Measurements from ENCODE around the gene MESD. TPM values are rescaled to one million over a fixed set of nuclear protein-coding genes. Genes with fewer than 3 reads are reported as not detected.

The MESD gene
- total RNA-seq, 1 donor, result 24.2 TPM

DNA sequence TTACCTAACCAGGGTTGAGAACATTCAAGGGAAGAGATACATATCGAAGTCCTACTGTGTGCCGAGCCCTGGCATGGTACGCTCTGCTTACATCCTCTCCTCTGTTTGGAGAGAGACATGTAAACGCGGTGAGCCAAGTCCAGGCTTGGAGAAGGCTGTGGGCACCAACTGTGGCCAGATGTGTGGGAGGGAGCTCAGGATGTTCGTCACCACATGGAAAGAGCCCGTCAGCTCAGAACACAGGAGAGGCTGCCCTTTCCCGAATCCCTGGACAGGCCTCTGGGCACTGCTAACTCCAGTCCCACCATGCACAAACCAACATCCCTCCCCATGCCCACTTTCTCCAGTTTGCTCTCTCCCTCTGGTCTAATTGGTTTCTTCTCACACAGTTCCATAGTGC, 43.0 kb downstream of the MESD start:
- TF ChIP-seq, protein P1, sequence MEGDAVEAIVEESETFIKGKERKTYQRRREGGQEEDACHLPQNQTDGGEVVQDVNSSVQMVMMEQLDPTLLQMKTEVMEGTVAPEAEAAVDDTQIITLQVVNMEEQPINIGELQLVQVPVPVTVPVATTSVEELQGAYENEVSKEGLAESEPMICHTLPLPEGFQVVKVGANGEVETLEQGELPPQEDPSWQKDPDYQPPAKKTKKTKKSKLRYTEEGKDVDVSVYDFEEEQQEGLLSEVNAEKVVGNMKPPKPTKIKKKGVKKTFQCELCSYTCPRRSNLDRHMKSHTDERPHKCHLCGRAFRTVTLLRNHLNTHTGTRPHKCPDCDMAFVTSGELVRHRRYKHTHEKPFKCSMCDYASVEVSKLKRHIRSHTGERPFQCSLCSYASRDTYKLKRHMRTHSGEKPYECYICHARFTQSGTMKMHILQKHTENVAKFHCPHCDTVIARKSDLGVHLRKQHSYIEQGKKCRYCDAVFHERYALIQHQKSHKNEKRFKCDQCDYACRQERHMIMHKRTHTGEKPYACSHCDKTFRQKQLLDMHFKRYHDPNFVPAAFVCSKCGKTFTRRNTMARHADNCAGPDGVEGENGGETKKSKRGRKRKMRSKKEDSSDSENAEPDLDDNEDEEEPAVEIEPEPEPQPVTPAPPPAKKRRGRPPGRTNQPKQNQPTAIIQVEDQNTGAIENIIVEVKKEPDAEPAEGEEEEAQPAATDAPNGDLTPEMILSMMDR (IDR thresholded peaks at IDR 0.05; ENCODE audit: insufficient read depth, low read depth, low read length), result no peak
- DNase-seq (ENCODE audit: low read depth), result no peak
- H3K4me3 ChIP-seq (ENCODE audit: low read depth, low read length), result no peak overlapping the region

DNA sequence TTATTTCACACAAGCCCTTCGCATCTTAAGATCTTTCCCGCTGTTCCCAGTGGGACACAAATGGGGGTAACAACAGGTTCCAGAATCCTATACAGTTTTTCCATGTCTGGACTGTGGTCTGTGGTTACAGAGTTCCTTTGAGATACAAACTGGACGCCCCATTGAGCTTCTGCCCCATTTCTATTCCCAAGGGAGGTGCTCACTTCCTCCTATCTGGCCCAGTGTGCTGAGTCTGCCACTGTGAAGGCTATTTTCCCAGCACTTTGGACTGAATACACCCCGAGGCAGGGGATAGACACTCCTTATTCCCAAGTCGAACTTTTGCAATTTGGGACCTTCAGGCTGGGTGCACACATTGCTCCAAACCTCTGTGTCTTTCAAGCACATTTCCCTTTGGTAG, 44.0 kb downstream of the MESD start:
- no peak overlapping the region for H3K4me3 ChIP-seq (ENCODE audit: low read depth, low read length)
- TF ChIP-seq, protein P1 (IDR thresholded peaks at IDR 0.05; ENCODE audit: insufficient read depth, low read depth, low read length), result no peak
- DNase-seq (ENCODE audit: low read depth), result no peak

DNA sequence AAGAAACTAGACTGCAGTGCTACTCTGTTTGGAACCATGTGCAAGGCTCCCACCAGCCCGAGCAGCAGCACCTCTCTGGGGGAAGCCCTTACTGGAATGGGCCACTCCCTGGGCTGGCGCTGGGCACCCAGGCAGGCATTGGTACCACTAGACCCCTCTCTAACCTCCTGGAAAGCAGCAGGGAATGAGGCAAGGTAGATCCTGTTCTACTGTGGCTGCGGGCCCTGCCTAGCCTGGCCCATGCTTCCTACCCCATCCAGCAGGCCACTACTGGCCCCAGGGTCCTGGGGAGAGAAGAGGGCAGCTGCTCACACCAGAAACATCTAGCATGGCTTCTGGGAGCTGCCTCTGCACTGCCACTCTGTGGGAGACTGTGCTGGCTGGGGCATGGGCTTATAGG, 44.8 kb downstream of the MESD start:
- H3K4me3 ChIP-seq (ENCODE audit: low read depth, low read length), result no peak overlapping the region
- no peak for DNase-seq (ENCODE audit: low read depth)
- TF ChIP-seq, protein P1 (IDR thresholded peaks at IDR 0.05; ENCODE audit: insufficient read depth, low read depth, low read length), result no peak

DNA sequence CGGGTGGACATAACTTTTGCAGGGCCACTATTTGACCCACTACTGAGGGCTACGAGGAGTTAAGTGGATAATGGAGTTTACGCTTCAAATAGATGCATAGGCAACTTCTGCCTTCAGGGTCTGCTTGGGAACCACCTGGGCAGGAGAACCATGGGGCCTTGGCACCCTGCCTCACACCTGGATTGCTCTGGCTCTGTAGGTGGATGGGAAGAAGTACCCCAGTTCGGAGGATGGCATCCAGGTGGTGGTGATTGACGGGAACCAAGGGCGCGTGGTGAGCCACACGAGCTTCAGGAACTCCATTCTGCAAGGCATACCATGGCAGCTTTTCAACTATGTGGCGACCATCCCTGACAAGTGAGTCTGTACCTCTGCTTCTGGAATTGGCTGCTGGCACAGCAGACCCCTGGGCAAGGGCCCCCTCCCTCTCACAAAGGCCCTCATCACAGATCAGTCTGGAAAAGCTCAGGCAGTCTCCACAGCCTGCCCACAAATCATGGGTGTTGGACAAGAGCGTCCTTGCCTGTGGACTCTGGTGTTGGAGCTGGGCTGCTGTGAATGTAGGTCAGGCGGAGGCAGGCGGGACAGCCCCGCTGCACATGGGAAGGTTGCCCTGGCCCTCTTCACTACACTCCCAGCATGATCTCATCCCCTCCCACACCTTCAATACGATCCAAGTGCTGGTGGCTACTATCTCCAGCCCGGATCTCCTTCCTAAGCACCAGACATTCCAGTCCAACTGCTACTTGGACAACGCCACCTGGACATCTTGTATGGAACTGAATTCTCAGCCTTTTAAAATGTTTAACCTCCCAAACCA, 46.7 kb downstream of the MESD start:
- TF ChIP-seq, protein P1 (IDR thresholded peaks at IDR 0.05; ENCODE audit: insufficient read depth, low read depth, low read length), result no peak
- DNase-seq (ENCODE audit: low read depth), result peak; percentile 44
- no peak overlapping the region for H3K4me3 ChIP-seq (ENCODE audit: low read depth, low read length)

DNA sequence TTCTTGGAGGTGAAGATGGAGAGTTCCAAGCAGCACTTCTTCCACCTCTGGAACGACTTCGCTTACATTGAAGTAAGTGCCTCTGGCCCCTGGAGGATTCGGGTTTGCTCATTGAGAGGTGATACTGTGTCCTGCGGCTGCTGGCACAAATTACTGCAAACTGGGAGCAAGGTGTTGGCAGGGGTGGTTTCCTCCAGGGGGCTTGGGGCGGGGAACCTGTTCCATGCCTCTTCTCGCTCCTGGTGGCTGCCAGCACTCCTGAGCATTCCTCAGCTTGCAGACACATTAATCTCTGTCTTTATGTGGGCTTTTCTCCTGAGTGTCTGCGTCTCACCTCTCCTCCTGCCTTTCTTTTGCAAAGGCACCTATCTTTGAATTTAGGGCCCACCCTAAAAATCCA, 47.4 kb downstream of the MESD start:
- TF ChIP-seq, protein P1 (IDR thresholded peaks at IDR 0.05; ENCODE audit: insufficient read depth, low read depth, low read length), result no peak
- H3K4me3 ChIP-seq (ENCODE audit: low read depth, low read length), result no peak overlapping the region
- no peak for DNase-seq (ENCODE audit: low read depth)

DNA sequence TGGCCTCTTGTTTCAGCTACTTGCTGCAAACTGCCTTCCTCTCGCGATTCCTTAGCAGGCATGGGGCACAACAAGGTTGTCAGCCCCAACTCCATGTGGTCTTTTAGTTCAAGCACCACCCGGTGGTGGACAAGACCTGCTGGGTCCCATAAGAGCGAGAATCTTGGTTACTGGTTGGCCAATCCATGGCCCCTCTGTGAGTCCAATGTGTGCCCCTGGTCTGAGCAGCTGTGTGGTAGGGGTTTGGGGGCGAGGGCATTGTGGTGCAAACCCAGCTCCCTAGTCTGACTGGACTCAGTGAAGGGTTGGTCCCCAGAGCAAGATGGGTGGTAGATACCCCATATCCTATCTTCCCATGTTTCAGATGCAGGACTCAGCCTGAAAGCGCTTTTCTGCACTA, 48.8 kb downstream of the MESD start:
- no peak overlapping the region for H3K4me3 ChIP-seq (ENCODE audit: low read depth, low read length)
- no peak for DNase-seq (ENCODE audit: low read depth)
- TF ChIP-seq, protein P1 (IDR thresholded peaks at IDR 0.05; ENCODE audit: insufficient read depth, low read depth, low read length), result no peak

DNA sequence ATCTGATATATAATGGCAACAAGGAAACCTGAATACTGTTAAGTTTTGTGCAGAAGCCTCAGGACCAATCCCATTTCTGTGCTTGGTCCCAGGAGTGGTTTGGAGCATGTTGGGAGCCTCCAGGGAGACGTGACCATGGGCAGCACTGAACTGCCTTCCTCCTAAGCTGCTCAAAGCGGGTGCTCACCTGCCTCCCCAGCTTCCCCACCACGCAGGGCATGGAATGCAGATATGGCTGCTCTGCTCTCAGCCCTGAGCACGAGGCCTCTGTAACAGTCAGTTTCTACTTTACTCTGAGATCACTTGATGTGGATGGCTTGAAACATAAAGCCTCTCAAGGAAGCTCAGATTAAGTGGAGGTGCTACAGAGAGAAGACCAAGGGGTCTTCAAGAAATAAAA, 49.3 kb downstream of the MESD start:
- TF ChIP-seq, protein P1 (IDR thresholded peaks at IDR 0.05; ENCODE audit: insufficient read depth, low read depth, low read length), result no peak
- DNase-seq (ENCODE audit: low read depth), result no peak
- no peak overlapping the region for H3K4me3 ChIP-seq (ENCODE audit: low read depth, low read length)

Measured in fibroblast of villous mesenchyme (primary cell).